ENCODE data around the gene PKN2. TPM values are rescaled to one million over a fixed set of nuclear protein-coding genes. Genes with fewer than 3 reads are reported as not detected.

The PKN2 gene
- total and polyA plus RNA-seq, 2 of the 4 experiments (the other 2 are of a cell fraction) = 12.7 to 22.2 TPM

- Histone ChIP-seq H3K27me3 (ENCODE audit: control insufficient read depth, insufficient read depth, low read length) (no peaks in the 10 kb centered on the region), H3K9me3 (ENCODE audit: control insufficient read depth, insufficient read depth, low read length) (no peaks in the 10 kb centered on the region), H3K27ac (ENCODE audit: insufficient read depth, low read length) (no peak overlapping the region), H3K9ac (ENCODE audit: low read depth, low read length) (no peak overlapping the region), H2BK120ac (ENCODE audit: low read depth, low read length) (no peak overlapping the region), H3K9me1 (ENCODE audit: insufficient read depth, low read length) (no peaks in the 10 kb centered on the region), H2AFZ (replicated peaks; ENCODE audit: low read length, poor library complexity) (no peak overlapping the region), H3K56ac (ENCODE audit: extremely low read depth, insufficient read depth, low read length) (no peak overlapping the region), H3K23ac (ENCODE audit: low read depth, low read length) (no peak overlapping the region), H4K91ac (ENCODE audit: insufficient read depth, low read depth, low read length) (no peak overlapping the region), H3K4me1 (ENCODE audit: control insufficient read depth, insufficient read depth, low read length) (0 out of 2 replicates have a peak, but pooled peaks cover under 1% of the 10 kb centered on the region), H2BK15ac (ENCODE audit: low read depth, low read length) (no peak overlapping the region), H4K8ac (ENCODE audit: low read depth in 2 of 2, low read length in 2 of 2) (no peak overlapping the region), H4K5ac (ENCODE audit: low read depth, low read length) (no peak overlapping the region), H3K4ac (ENCODE audit: low read depth, low read length) (no peak overlapping the region), H3K36me3 (ENCODE audit: control insufficient read depth, insufficient read depth, low read length) (no peaks in the 10 kb centered on the region), H3K14ac (replicated peaks; ENCODE audit: low read depth, low read length) (no peak overlapping the region), H3K4me3 (ENCODE audit: insufficient read depth, low read depth, low read length) (no peak overlapping the region), H3K79me1 (ENCODE audit: low read depth in 1 of 2, low read length in 2 of 2) (no peaks in the 10 kb centered on the region), H2BK5ac (ENCODE audit: low read depth, low read length, poor library complexity, severe bottlenecking) (no peak overlapping the region), H4K20me1 (ENCODE audit: insufficient read depth, low read length) (no peaks in the 10 kb centered on the region), H2AK5ac (ENCODE audit: low read depth, low read length) (no peak overlapping the region), H3K18ac (ENCODE audit: low read depth, low read length) (no peak overlapping the region), H2AK9ac (replicated peaks; ENCODE audit: low read depth, low read length, poor library complexity) (no peak overlapping the region), H2BK20ac (ENCODE audit: low read depth, low read length) (no peak overlapping the region), H3K4me2 (ENCODE audit: low read depth, low read length) (no peak overlapping the region)
- dilution Hi-C loops (cut with HindIII; ENCODE audit: low sequenced_read_pairs, unreplicated experiment) = no loop called here
- no CpG with 5 or more reads among the region's 3 CpGs for WGBS, 2 experiments (ENCODE audit: extremely low coverage in 2 of 2, insufficient read length in 1 of 2)
- no peak for ATAC-seq (ENCODE audit: low read depth)
- in situ Hi-C loops (cut with MboI; ENCODE audit: low sequenced_read_pairs) = no loop called here
- TF ChIP-seq ELK1 (IDR thresholded peaks at IDR 0.05; ENCODE audit: borderline replicate concordance, low read depth, low read length) (no peak), USF2 (IDR thresholded peaks at IDR 0.05; ENCODE audit: low read depth, low read length) (no peak)
- intact Hi-C loops (cut with micrococcal nuclease) = no loop called here
- ChIA-PET POLR2A (ENCODE audit: unreplicated experiment) (no interaction called here), CTCF (interaction anchor here (1.1 kb wide), 1 partner anchor 13 kb away, joined by 3 read pairs; no protein-coding TSS in a partner anchor)
- DNase-seq = no peak
- BruUV-seq (replicated peaks) = no TSS peak
Measured at GRCh38 chr1:88668405-88668804, 15.7 kb upstream of the PKN2 start.
